ENCODE measurements around the gene GHSR. TPM values are rescaled to one million over a fixed set of nuclear protein-coding genes. Genes with fewer than 3 reads are reported as not detected.

The GHSR gene
- total RNA-seq, 2 donors from 2014 or later: not detected

DNA sequence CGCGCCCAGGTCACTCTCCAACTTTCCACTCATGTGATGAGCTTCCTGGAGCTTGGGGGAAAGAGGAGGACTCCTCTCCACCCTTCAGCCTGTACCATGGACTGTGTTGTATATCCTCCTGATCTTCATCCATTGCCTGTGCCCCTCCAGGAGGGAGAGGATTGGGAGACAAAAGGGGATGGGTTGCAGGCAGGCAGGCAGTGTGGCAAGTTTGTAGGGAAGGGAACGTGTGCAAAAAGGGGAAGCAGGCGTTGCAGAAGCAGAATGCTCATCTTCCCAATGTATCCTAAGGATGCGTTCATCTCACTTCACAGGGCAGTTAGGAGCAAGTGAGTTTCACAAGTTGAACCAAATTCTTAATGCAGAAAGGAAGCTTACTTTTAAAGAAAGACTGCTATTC is 28.1 kb upstream of the GHSR start:
- 94% methylated on average over 5 of the region's 5 CpGs for WGBS, 2 experiments (ENCODE audit: insufficient coverage in 1 of 2, insufficient read length in 1 of 2)
- H3K9me3 ChIP-seq (ENCODE audit: control insufficient read depth, low read length): peaks cover 11% of the 10 kb centered on the region
- no peaks in the 10 kb centered on the region for H3K36me3 ChIP-seq (ENCODE audit: control insufficient read depth, insufficient read depth, low read length)
- no peak overlapping the region for H3K9ac ChIP-seq (ENCODE audit: extremely low read depth, low read length, poor library complexity, severe bottlenecking)
- no peak overlapping the region for H3K27ac ChIP-seq (ENCODE audit: low read depth, low read length)
- no peaks in the 10 kb centered on the region for H3K27me3 ChIP-seq (ENCODE audit: control insufficient read depth, insufficient read depth, low read length, poor library complexity, severe bottlenecking)
- TF ChIP-seq, protein P1, sequence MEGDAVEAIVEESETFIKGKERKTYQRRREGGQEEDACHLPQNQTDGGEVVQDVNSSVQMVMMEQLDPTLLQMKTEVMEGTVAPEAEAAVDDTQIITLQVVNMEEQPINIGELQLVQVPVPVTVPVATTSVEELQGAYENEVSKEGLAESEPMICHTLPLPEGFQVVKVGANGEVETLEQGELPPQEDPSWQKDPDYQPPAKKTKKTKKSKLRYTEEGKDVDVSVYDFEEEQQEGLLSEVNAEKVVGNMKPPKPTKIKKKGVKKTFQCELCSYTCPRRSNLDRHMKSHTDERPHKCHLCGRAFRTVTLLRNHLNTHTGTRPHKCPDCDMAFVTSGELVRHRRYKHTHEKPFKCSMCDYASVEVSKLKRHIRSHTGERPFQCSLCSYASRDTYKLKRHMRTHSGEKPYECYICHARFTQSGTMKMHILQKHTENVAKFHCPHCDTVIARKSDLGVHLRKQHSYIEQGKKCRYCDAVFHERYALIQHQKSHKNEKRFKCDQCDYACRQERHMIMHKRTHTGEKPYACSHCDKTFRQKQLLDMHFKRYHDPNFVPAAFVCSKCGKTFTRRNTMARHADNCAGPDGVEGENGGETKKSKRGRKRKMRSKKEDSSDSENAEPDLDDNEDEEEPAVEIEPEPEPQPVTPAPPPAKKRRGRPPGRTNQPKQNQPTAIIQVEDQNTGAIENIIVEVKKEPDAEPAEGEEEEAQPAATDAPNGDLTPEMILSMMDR (conservative IDR thresholded peaks at IDR 0.05): no peak
- no peak overlapping the region for H3K27ac Mint-ChIP-seq
- peak; percentile 50 for DNase-seq
- peak overlapping the region; percentile 54 for H3K4me3 Mint-ChIP-seq
- H3K27me3 Mint-ChIP-seq (ENCODE audit: insufficient read depth): peaks cover 4% of the 10 kb centered on the region
- no peak overlapping the region for H3K4me3 ChIP-seq (ENCODE audit: low read length)
- H3K36me3 Mint-ChIP-seq (ENCODE audit: low read depth): no peaks in the 10 kb centered on the region
- H3K9me3 Mint-ChIP-seq: peaks cover 9% of the 10 kb centered on the region
- peaks cover 5% of the 10 kb centered on the region for H3K4me1 Mint-ChIP-seq
- H3K4me1 ChIP-seq (ENCODE audit: control insufficient read depth, insufficient read depth, low read length): no peaks in the 10 kb centered on the region

DNA sequence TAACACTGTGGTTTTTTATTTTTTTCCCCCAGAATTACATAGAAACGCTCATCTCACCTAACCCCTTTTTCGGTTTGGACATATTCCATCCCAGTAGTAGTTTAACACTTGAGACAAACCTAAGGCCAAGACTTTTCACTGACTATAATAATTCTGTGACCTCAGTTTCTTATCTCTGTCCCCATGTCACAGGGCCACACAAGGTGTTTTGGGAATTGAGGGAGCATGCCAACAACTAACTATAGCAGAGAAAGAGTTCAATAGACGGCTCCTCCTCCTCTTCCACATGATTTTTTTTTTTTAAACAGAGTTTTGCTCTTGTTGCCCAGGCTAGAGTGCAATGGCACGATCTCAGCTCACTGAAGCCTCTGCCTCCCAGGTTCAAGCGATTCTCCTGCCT is 27.4 kb upstream of the GHSR start:
- Mint-ChIP-seq H3K4me1 (peaks cover 5% of the 10 kb centered on the region), H3K4me3 (no peak overlapping the region), H3K27me3 (ENCODE audit: insufficient read depth) (peaks cover 4% of the 10 kb centered on the region), H3K36me3 (ENCODE audit: low read depth) (no peaks in the 10 kb centered on the region), H3K27ac (no peak overlapping the region), H3K9me3 (peaks cover 12% of the 10 kb centered on the region)
- DNase-seq: no peak
- peaks cover 11% of the 10 kb centered on the region for H3K9me3 ChIP-seq (ENCODE audit: control insufficient read depth, low read length)
- no peak overlapping the region for H3K27ac ChIP-seq (ENCODE audit: low read depth, low read length)
- no peak overlapping the region for H3K4me3 ChIP-seq (ENCODE audit: low read length)
- H3K4me1 ChIP-seq (ENCODE audit: control insufficient read depth, insufficient read depth, low read length): no peaks in the 10 kb centered on the region
- no peaks in the 10 kb centered on the region for H3K27me3 ChIP-seq (ENCODE audit: control insufficient read depth, insufficient read depth, low read length, poor library complexity, severe bottlenecking)
- WGBS, 2 experiments (ENCODE audit: insufficient coverage in 1 of 2, insufficient read length in 1 of 2): 95 to 97% methylated on average over 5 of the region's 5 CpGs
- TF ChIP-seq, protein P1 (conservative IDR thresholded peaks at IDR 0.05): no peak
- no peaks in the 10 kb centered on the region for H3K36me3 ChIP-seq (ENCODE audit: control insufficient read depth, insufficient read depth, low read length)
- no peak overlapping the region for H3K9ac ChIP-seq (ENCODE audit: extremely low read depth, low read length, poor library complexity, severe bottlenecking)

DNA sequence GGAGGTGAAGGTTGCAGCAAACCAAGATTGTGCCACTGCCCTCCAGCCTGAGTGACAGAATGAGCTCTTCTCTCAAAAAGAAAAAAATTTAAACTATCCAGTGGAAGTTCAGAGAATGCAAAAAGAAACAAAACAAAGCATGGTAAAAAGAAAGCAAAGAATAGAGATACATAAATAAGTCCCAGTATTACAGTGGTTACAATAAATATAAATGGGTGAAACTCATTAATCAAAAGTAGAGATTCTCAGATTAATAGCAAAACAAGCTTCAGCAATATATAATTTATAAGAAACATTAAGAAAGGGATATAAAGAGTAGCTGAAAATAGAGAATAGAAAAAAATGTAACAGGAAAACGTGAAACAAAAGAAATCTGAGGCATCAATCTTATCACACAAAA is 23.6 kb upstream of the GHSR start:
- no peaks in the 10 kb centered on the region for H3K36me3 ChIP-seq (ENCODE audit: control insufficient read depth, insufficient read depth, low read length)
- H3K9me3 ChIP-seq (ENCODE audit: control insufficient read depth, low read length): peaks cover 11% of the 10 kb centered on the region
- H3K4me1 ChIP-seq (ENCODE audit: control insufficient read depth, insufficient read depth, low read length): peaks cover 4% of the 10 kb centered on the region
- WGBS, 2 experiments (ENCODE audit: insufficient coverage in 1 of 2, insufficient read length in 1 of 2): no CpG with 5 or more reads among the region's 1 CpG
- TF ChIP-seq, protein P1 (conservative IDR thresholded peaks at IDR 0.05): no peak
- DNase-seq: no peak
- H3K9ac ChIP-seq (ENCODE audit: extremely low read depth, low read length, poor library complexity, severe bottlenecking): no peak overlapping the region
- Mint-ChIP-seq H3K27ac (no peak overlapping the region), H3K4me3 (no peak overlapping the region), H3K36me3 (ENCODE audit: low read depth) (no peaks in the 10 kb centered on the region), H3K9me3 (peaks cover 12% of the 10 kb centered on the region), H3K27me3 (ENCODE audit: insufficient read depth) (peaks cover 4% of the 10 kb centered on the region), H3K4me1 (peaks cover 8% of the 10 kb centered on the region)
- H3K27me3 ChIP-seq (ENCODE audit: control insufficient read depth, insufficient read depth, low read length, poor library complexity, severe bottlenecking): no peaks in the 10 kb centered on the region
- H3K4me3 ChIP-seq (ENCODE audit: low read length): no peak overlapping the region
- no peak overlapping the region for H3K27ac ChIP-seq (ENCODE audit: low read depth, low read length)
